GM12891 (cell line): Measurements from ENCODE around the gene TAF5L.

Source experiments
- PAX5 ChIP-seq: IDR thresholded peaks from 2 replicates; pipeline ENCODE4 v1.6.1; 2011; ENCODE audit warnings: low read length, moderate library complexity, mild to moderate bottlenecking; ENCODE audit not compliant: insufficient read depth, severe bottlenecking
- POLR2A ChIP-seq: IDR thresholded peaks from 2 replicates; pipeline ENCODE4 v1.6.1; 2011; ENCODE audit warnings: low read depth, low read length, control low read depth
- POLR2AphosphoS5 ChIP-seq: IDR thresholded peaks from 2 replicates; pipeline ENCODE4 v1.6.1; 2011; ENCODE audit warnings: low read depth, low read length, control low read depth
- POU2F2 ChIP-seq: IDR thresholded peaks from 2 replicates; pipeline ENCODE4 v1.6.1; 2011; ENCODE audit warnings: low read depth, mild to moderate bottlenecking, control low read depth, low read length, moderate library complexity
- SPI1 ChIP-seq: IDR thresholded peaks from 2 replicates; pipeline ENCODE4 v1.6.1; 2011; ENCODE audit warnings: low read depth, low read length, control low read depth
- TAF1 ChIP-seq: IDR thresholded peaks from 2 replicates; pipeline ENCODE4 v1.6.1; 2011; ENCODE audit warnings: low read depth, low read length, control low read depth

DNA sequence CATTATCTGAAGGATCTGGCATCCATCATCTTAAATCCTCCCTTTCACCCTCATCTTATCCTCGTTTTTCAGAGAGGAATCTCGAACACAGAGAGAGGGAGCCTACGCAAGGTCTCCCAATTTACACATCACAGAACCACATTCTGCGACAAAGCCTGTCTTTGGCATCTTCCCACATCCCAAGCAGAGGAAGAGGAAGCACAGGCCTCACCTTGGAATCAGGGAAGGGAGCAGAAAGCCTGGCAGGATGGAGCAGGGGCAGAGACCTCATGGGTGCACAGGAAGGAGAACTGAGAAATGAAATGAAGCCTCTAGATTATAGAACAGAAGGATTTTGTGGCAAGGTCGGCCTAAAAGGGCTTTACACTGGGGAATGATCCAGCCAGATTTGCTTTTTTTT is 73.2 kb downstream of the TAF5L start:
- no peak for TF ChIP-seq POLR2A
- TF ChIP-seq POLR2AphosphoS5, result no peak
- TF ChIP-seq SPI1, result no peak
- TF ChIP-seq TAF1, result no peak
- TF ChIP-seq PAX5, result no peak
- no peak for TF ChIP-seq POU2F2
